Mesenchymal stem cell (in vitro differentiated cells and primary cell): ENCODE measurements around the gene TRIM15.
"Not testable (repeated sequence)": the region's sequence is repeated elsewhere in the genome, so short reads cannot be mapped to it uniquely, and the experiment has no call there.

Experiments
- DNase-seq: peaks from one replicate; pipeline ENCODE4 v3.0.0-alpha.2; 2013
- H2AFZ ChIP-seq: one replicate; pipeline ENCODE4 v1.6.1; 2013; ENCODE audit warnings: low read depth, mild to moderate bottlenecking, control low read depth, inconsistent platforms, low read length, moderate library complexity
- H2AK5ac ChIP-seq: 2 replicates; pipeline ENCODE4 v1.6.1; 2013; ENCODE audit warnings: low read length, moderate library complexity, mild to moderate bottlenecking, inconsistent platforms; ENCODE audit not compliant: severe bottlenecking
- H2BK120ac ChIP-seq: one replicate; pipeline ENCODE4 v1.6.1; 2013; ENCODE audit warnings: low read depth, mild to moderate bottlenecking, inconsistent platforms, low read length, moderate library complexity
- H2BK12ac ChIP-seq, 2 experiments: one replicate each; pipeline ENCODE4 v1.6.1; 2013; ENCODE audit warnings: inconsistent platforms in 2 of 2, low read length in 2 of 2, mild to moderate bottlenecking in 2 of 2, moderate library complexity in 2 of 2, control low read depth in 1 of 2
- H2BK15ac ChIP-seq: one replicate; pipeline ENCODE4 v1.6.1; 2013; ENCODE audit warnings: mild to moderate bottlenecking, low read depth, inconsistent platforms; ENCODE audit not compliant: poor library complexity, severe bottlenecking
- H2BK5ac ChIP-seq: 2 replicates; pipeline ENCODE4 v1.6.1; 2013; ENCODE audit warnings: low read depth, mild to moderate bottlenecking, low read length, control low read depth, inconsistent platforms; ENCODE audit not compliant: poor library complexity, severe bottlenecking
- H3K14ac ChIP-seq, 2 experiments: one replicate each; pipeline ENCODE4 v1.6.1; 2013; ENCODE audit warnings: inconsistent platforms in 2 of 2, low read length in 2 of 2, control low read depth in 1 of 2, mild to moderate bottlenecking in 1 of 2, moderate library complexity in 1 of 2
- H3K18ac ChIP-seq, 2 experiments: one replicate each; pipeline ENCODE4 v1.6.1; 2013; ENCODE audit warnings: inconsistent platforms in 2 of 2, low read length in 2 of 2, control low read depth in 1 of 2, low read depth in 1 of 2, mild to moderate bottlenecking in 1 of 2
- H3K23ac ChIP-seq, 2 experiments: one replicate each; pipeline ENCODE4 v1.6.1; 2013; ENCODE audit warnings: inconsistent platforms in 2 of 2, low read length in 2 of 2, mild to moderate bottlenecking in 2 of 2, moderate library complexity in 2 of 2, control low read depth in 1 of 2
- H3K27ac ChIP-seq: 2 replicates; pipeline ENCODE4 v1.5.1; 2013; ENCODE audit warnings: mild to moderate bottlenecking, moderate library complexity, low read length, control low read depth, inconsistent platforms; ENCODE audit not compliant: poor library complexity, severe bottlenecking
- H3K27me3 ChIP-seq, 2 experiments: 2 replicates each; pipeline versions ENCODE4 v1.6.1 to v1.7.0; 2013; ENCODE audit warnings: low read length in 2 of 2, mild to moderate bottlenecking in 2 of 2, moderate library complexity in 2 of 2, control low read depth in 1 of 2, inconsistent platforms in 1 of 2; ENCODE audit not compliant: control insufficient read depth in 1 of 2, insufficient read depth in 1 of 2
- H3K36me3 ChIP-seq, 2 experiments: 2 replicates each; pipeline versions ENCODE4 v1.6.1 to v1.7.0; 2013; ENCODE audit warnings: low read length in 2 of 2, control low read depth in 1 of 2, inconsistent platforms in 1 of 2, low read depth in 1 of 2, mild to moderate bottlenecking in 1 of 2; ENCODE audit not compliant: insufficient read depth in 2 of 2, control insufficient read depth in 1 of 2
- H3K4ac ChIP-seq, 2 experiments: one replicate each; pipeline ENCODE4 v1.6.1; 2013; ENCODE audit warnings: inconsistent platforms in 2 of 2, low read length in 2 of 2, mild to moderate bottlenecking in 2 of 2, moderate library complexity in 2 of 2, control low read depth in 1 of 2, low read depth in 1 of 2
- H3K4me1 ChIP-seq: 2 replicates; pipeline ENCODE4 v1.6.1; 2013; ENCODE audit warnings: low read depth, low read length, control low read depth; ENCODE audit not compliant: control insufficient read depth, insufficient read depth
- H3K4me2 ChIP-seq: 2 replicates; pipeline ENCODE4 v1.6.1; 2013; ENCODE audit warnings: low read length, mild to moderate bottlenecking, inconsistent platforms; ENCODE audit not compliant: poor library complexity, severe bottlenecking
- H3K4me3 ChIP-seq, 2 experiments: 2 replicates each; pipeline versions ENCODE4 v1.5.1 to v1.7.0; 2013; ENCODE audit warnings: low read length in 2 of 2, mild to moderate bottlenecking in 2 of 2, control low read depth in 1 of 2, low read depth in 1 of 2; ENCODE audit not compliant: insufficient read depth in 1 of 2
- H3K79me1 ChIP-seq: replicated peaks from 2 replicates; pipeline ENCODE4 v1.6.1; 2013; ENCODE audit warnings: mild to moderate bottlenecking, control low read depth, low read length, inconsistent platforms; ENCODE audit not compliant: poor library complexity, severe bottlenecking
- H3K9ac ChIP-seq: 2 replicates; pipeline ENCODE4 v1.7.0; 2013; ENCODE audit warnings: mild to moderate bottlenecking, low read length, moderate library complexity
- H3K9me3 ChIP-seq: 2 replicates; pipeline ENCODE4 v1.7.0; 2013; ENCODE audit warnings: mild to moderate bottlenecking, low read length; ENCODE audit not compliant: control insufficient read depth
- H4K8ac ChIP-seq: one replicate; pipeline ENCODE4 v1.6.1; 2013; ENCODE audit warnings: inconsistent platforms, mild to moderate bottlenecking, low read length, moderate library complexity
- H4K91ac ChIP-seq: one replicate; pipeline ENCODE4 v1.6.1; 2013; ENCODE audit warnings: mild to moderate bottlenecking, low read length, inconsistent platforms
- WGBS: methylation state at CpG from one replicate; pipeline ENCODE4 v1.1.7; 2013; ENCODE audit warnings: mixed read lengths; 5-methylcytosine and 5-hydroxymethylcytosine counted together

TRIM15 gene

GRCh38 chr6:30140240-30140639 lies 23.1 kb upstream of the TRIM15 start:
- not testable (repeated sequence) for H2BK15ac ChIP-seq, H3K23ac ChIP-seq, H3K18ac ChIP-seq, H3K79me1 ChIP-seq, H2BK5ac ChIP-seq, H3K14ac ChIP-seq, H3K9me3 ChIP-seq, H3K9ac ChIP-seq, H3K4me2 ChIP-seq, H2BK12ac ChIP-seq, H2AK5ac ChIP-seq, DNase-seq, H3K4ac ChIP-seq, H2AFZ ChIP-seq, H3K4me3 ChIP-seq, H4K8ac ChIP-seq, H4K91ac ChIP-seq, H3K27ac ChIP-seq, H3K4me1 ChIP-seq, H2BK120ac ChIP-seq, H3K36me3 ChIP-seq
- peaks cover 30 to 48% of the 10 kb centered on the region in 2 experiments for H3K27me3 ChIP-seq
- 71% methylated on average over 8 of the region's 8 CpGs for WGBS

- Histone ChIP-seq H3K4me1 (no peaks in the 10 kb centered on the region), H2BK15ac (no peak overlapping the region), H3K9ac (no peak overlapping the region), H3K79me1 (no peaks in the 10 kb centered on the region), H4K8ac (no peak overlapping the region), H3K9me3 (no peaks in the 10 kb centered on the region), H2BK120ac (no peak overlapping the region), H3K4me3 (no peak overlapping the region), H3K14ac (no peak overlapping the region), H3K18ac (no peak overlapping the region), H3K4ac (no peak overlapping the region), H3K4me2 (no peak overlapping the region), H3K36me3 (no peaks in the 10 kb centered on the region), H3K23ac (no peak overlapping the region), H2BK12ac (no peak overlapping the region), H2AK5ac (no peak overlapping the region), H2BK5ac (no peak overlapping the region), H4K91ac (no peak overlapping the region), H3K27ac (no peak overlapping the region), H2AFZ (no peak overlapping the region), H3K27me3 (peaks cover 36 to 44% of the 10 kb centered on the region in 2 experiments)
- no CpG with 5 or more reads among the region's 3 CpGs for WGBS
- DNase-seq, result no peak
These were observed 20.7 kb upstream of the TRIM15 start for GRCh38 chr6:30142665-30143064.

GRCh38 chr6:30143780-30144179 lies 19.6 kb upstream of the TRIM15 start:
- H2AFZ ChIP-seq, result no peak overlapping the region
- no peaks in the 10 kb centered on the region for H3K9me3 ChIP-seq
- no peak overlapping the region for H2BK120ac ChIP-seq
- no peak overlapping the region for H2BK5ac ChIP-seq
- H3K4me2 ChIP-seq, result no peak overlapping the region
- peaks cover 36 to 51% of the 10 kb centered on the region in 2 experiments for H3K27me3 ChIP-seq
- no peak overlapping the region for H3K4ac ChIP-seq
- no peaks in the 10 kb centered on the region for H3K79me1 ChIP-seq
- no peak overlapping the region for H4K8ac ChIP-seq
- H3K4me1 ChIP-seq, result no peaks in the 10 kb centered on the region
- H3K9ac ChIP-seq, result no peak overlapping the region
- no peak overlapping the region for H3K27ac ChIP-seq
- WGBS, result 60% methylated on average over 2 of the region's 2 CpGs
- no peak overlapping the region for H2AK5ac ChIP-seq
- no peak overlapping the region for H3K18ac ChIP-seq
- H2BK15ac ChIP-seq, result no peak overlapping the region
- DNase-seq, result no peak
- H3K23ac ChIP-seq, result no peak overlapping the region
- H4K91ac ChIP-seq, result no peak overlapping the region
- H2BK12ac ChIP-seq, result no peak overlapping the region
- no peak overlapping the region for H3K14ac ChIP-seq
- no peaks in the 10 kb centered on the region for H3K36me3 ChIP-seq
- H3K4me3 ChIP-seq, result no peak overlapping the region

GRCh38 chr6:30144811-30145210 lies 18.5 kb upstream of the TRIM15 start:
- H3K23ac ChIP-seq, result no peak overlapping the region
- H2BK5ac ChIP-seq, result no peak overlapping the region
- H3K9me3 ChIP-seq, result no peaks in the 10 kb centered on the region

More at GRCh38 chr6:30144811-30145210, 18.5 kb upstream of the TRIM15 start:
- H3K4me1 ChIP-seq, result no peaks in the 10 kb centered on the region
- H3K4me3 ChIP-seq, result no peak overlapping the region
- H3K9ac ChIP-seq, result no peak overlapping the region
- H3K4me2 ChIP-seq, result no peak overlapping the region
- no peak overlapping the region for H2BK15ac ChIP-seq
- H2BK120ac ChIP-seq, result no peak overlapping the region
- no peak overlapping the region for H3K27ac ChIP-seq
- H2AK5ac ChIP-seq, result no peak overlapping the region
- no peak overlapping the region for H2BK12ac ChIP-seq
- H3K27me3 ChIP-seq, result peaks cover 36 to 51% of the 10 kb centered on the region in 2 experiments
- H3K4ac ChIP-seq, result no peak overlapping the region
- H3K14ac ChIP-seq, result no peak overlapping the region
- no peak overlapping the region for H4K91ac ChIP-seq
- H3K79me1 ChIP-seq, result no peaks in the 10 kb centered on the region
- H3K18ac ChIP-seq, result no peak overlapping the region
- no peak overlapping the region for H4K8ac ChIP-seq
- H2AFZ ChIP-seq, result no peak overlapping the region
- no peak for DNase-seq
- 75% methylated on average over 6 of the region's 6 CpGs for WGBS
- no peaks in the 10 kb centered on the region for H3K36me3 ChIP-seq
